Superior temporal gyrus (tissue), 1 donor: Measurements from ENCODE around the gene NAV3.

Experiments
- DNase-seq: peaks from one replicate; pipeline ENCODE4 v3.0.0-alpha.2; 2016; ENCODE audit errors: extremely low spot score

The NAV3 gene

DNA sequence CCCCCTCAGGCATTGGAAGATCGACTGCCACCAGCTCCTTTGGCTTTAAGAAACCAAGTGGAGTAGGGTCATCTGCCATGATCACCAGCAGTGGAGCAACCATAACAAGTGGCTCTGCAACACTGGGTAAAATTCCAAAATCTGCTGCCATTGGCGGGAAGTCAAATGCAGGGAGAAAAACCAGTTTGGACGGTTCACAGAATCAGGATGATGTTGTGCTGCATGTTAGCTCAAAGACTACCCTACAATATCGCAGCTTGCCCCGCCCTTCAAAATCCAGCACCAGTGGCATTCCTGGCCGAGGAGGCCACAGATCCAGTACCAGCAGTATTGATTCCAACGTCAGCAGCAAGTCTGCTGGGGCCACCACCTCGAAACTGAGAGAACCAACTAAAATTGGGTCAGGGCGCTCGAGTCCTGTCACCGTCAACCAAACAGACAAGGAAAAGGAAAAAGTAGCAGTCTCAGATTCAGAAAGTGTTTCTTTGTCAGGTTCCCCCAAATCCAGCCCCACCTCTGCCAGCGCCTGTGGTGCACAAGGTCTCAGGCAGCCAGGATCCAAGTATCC, 288.7 kb downstream of the NAV3 start:
- DNase-seq: no peak

- no peak for DNase-seq
Observed at GRCh38 chr12:78120306-78120705, 289.6 kb downstream of the NAV3 start.

DNA sequence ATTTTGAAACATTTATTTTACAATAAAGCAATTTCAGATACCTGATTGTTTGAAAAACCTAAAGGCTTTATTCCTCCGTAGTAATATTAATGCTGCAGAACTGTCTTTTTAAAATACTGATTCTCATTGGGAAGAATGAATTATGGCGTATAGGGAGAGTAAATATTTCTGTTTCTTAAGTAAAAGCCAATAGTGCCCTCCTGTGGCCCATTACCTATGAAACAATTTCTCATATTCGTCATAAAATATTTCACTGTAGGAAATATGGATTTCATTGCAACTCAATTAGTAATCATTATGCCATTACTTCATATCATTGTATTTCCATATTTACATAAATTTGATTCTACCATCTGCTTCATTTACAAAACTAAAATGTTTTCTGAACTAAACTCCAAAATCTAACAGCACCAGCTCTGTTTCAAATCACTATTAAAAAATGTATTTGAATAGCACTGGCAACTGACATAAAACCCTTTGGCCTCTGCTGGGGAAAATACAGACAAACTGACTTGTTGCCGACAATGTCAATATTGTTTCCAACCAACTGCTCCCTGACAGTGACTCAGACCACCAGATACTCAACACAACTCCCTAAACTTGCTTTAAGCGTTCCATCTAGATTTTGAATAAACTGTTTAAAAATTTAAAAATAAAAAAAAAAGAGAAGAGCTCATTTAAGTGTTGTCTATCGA, 290.3 kb downstream of the NAV3 start:
- peak; percentile 73 for DNase-seq

GRCh38 chr12:78121969-78122610, 291.4 kb downstream of the NAV3 start:
- DNase-seq: no peak

DNA sequence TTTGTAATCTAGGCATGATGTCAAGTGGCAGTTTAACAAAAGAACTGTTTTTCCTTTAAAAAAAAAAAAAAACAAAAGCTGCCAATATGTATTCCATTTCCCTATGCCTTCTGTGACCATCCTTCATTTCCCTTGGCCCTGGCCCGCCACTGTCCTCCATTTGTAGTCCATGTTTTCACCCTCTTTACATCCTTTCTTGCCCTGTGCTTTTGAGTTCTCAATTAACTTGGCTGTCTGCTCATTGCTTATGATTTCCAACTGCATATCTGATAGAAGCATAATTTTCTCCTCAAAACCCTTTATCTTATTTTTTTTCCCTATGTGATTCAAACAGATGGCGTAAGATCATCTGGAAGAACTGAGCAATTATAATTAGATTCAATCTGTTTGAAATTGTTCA, 297.5 kb downstream of the NAV3 start:
- no peak for DNase-seq

DNA sequence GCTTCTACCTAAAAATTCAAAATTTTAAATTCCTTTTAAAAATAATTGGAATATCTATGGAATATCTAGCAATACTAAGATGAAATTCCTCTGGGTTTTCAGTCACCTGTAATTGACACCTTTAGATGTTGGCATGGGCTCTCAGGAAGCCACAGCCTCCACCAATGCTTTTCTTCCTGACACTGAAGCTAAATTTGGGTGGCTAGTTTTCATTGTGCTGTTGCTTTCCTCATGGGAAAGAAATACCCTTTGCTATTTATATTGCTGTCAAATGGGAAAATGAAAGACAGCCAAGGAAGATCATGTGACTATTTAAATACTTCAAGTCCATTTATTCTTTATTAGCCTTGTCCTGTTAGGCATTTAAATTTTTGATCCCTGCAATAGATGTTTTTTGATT, 313.0 kb downstream of the NAV3 start:
- no peak for DNase-seq

DNA sequence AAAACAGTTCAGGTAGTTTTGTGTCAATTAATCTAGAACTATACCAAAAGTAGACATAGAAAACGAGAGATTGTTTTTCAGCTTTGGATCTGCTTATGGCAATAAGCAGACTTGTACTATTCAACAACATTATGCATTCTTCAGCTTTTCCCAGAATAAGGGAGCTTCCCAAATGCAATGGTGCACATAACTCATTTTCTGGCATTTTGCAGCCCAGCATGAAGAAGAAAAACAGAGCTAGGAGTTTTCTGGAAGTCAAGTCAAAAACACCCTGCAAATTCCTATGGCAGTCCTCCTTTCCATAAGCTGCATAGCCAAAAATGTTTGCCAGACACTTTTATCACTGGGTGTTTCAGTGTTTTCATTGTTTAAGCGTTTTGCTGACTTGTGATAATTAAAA, 314.7 kb downstream of the NAV3 start:
- peak; percentile 38 for DNase-seq

DNA sequence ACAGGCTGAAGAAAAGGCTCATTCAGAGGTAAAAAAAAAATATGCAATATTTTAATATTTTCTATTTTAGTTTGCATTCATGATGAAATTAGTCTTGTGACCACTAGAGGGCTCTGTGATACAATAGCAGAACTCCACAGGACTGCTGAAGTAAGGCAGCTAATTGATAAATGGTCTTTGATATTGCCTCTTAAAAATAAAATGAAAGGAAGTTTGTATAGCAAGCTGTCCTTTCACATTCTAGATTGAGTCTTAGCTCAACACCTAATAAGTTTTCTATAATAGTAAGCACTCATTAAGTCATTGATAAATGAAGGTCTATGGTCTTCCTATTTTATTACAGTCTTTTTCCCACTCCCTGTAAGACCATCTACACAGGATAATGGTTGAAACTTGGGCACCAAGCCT, 315.7 kb downstream of the NAV3 start:
- peak; percentile 76 for DNase-seq

GRCh38 chr12:78149459-78149858, 318.8 kb downstream of the NAV3 start:
- DNase-seq: peak; percentile 50

- no peak for DNase-seq
Observed at GRCh38 chr12:78155546-78155945, 324.9 kb downstream of the NAV3 start.

DNA sequence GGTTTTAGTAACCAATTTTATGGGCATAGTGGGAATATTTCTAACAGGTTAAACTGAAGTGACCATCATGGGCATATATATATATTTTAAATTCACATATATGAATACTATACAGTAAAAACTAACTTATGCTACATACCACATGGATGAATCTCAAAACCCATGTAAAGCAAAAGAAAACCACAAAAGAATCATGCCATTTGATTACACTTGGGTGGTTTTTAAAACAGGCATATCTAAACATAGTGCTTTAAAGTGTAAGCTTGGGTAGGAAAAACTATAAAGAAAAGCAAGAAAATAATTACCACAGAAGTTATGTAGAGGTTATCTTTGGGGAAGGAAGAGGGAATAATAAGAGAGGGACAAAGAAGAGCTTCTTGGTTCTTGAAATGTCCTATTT, 326.1 kb downstream of the NAV3 start:
- DNase-seq: no peak

DNA sequence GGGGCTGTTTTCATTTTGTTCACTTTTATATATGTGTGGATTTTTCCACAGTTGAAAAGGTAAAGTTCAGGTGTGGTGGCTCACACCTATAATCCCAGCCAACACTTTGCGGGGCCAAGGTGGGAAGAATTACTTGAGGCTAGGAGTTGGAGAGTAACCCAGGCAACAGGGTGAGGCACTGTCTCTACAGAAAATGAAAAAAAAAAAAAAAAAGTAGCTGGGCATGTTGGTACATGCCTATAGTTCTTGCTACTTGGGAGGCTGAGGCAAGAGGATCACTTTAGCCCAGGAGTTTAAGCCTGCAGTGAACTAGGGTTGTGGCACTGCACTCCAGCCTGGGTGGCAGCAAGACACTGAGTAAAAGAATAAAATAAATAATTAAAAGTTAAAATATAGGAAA, 326.5 kb downstream of the NAV3 start:
- no peak for DNase-seq

- DNase-seq: no peak
Observed at GRCh38 chr12:78164154-78164553, 333.5 kb downstream of the NAV3 start.

- no peak for DNase-seq
Observed at GRCh38 chr12:78167510-78167909, 336.8 kb downstream of the NAV3 start.

DNA sequence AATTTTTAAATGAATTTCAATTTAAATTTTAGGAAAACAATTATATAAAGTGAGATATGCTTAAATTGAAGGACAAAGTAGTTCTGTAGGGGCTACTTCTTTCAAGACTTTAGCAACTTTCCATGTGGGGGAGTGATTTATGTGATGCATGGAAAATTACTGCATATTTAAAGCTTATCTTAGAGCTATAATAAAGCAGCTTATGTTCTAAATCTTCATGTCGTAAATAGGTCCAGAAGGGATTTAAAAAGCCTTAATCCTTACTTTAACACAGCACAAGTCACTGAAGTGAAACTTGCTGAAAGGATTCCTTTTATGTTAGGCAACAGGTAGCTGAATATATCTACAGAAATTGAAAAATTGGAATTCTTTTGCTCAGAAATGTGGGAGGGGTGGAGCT, 340.4 kb downstream of the NAV3 start:
- DNase-seq: no peak

DNA sequence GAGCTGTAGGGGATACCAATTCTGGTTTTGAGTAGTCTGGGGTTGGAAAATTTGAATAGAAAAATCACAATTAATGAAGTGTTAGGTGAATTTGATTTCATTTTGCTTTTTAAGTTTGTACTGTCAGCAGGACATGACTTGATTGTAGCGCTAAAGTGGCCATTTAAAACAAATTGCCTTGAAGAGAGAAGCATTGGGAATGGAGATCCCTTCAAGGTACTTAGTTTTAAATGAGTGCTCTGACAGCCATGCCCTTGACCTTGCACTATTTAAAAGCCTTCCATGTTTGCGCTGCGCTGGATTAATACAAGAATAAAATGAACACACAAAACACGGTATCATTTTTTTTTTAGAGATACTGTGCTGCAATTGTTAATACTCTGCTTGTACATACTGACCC, 345.9 kb downstream of the NAV3 start:
- no peak for DNase-seq

- no peak for DNase-seq
Observed at GRCh38 chr12:78177298-78177697, 346.6 kb downstream of the NAV3 start.

DNA sequence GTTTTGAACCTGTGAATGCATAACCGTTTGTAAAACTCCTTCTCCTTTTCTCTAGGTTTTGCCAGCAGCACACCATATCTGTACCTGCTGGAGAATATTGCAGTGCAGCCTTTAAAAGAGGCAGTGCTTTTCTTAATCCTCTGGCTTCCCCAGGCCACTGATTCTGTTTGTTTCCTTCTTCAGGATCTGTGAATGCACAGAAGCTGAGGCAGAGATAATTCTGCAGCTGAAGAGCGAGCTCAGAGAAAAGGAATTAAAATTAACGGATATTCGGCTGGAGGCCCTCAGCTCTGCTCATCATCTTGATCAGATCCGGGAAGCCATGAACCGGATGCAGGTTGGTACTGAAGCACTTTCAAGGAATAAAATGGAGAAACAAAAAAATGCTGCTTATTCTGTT, 348.7 kb downstream of the NAV3 start:
- no peak for DNase-seq

GRCh38 chr12:78181544-78182162, 351.0 kb downstream of the NAV3 start:
- DNase-seq: peak; percentile 67

DNA sequence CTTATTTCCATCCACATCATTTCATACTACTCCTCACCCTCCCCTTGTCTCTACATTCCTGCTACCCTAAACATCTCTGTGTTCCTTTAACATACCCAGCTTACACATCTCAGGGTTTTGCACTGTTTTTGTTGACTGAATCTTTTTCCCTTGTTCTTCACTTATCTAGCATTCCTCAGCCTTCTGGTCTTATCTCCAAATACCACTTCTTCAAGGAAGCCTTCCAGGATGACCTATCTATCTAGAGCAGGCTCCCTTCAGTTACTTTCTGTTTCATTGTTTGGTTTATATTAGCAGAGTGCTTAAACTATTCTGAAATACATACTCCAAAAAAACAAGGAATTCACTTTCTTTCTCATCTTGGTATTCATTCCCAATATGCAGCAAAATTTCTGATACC, 353.1 kb downstream of the NAV3 start:
- DNase-seq: no peak

DNA sequence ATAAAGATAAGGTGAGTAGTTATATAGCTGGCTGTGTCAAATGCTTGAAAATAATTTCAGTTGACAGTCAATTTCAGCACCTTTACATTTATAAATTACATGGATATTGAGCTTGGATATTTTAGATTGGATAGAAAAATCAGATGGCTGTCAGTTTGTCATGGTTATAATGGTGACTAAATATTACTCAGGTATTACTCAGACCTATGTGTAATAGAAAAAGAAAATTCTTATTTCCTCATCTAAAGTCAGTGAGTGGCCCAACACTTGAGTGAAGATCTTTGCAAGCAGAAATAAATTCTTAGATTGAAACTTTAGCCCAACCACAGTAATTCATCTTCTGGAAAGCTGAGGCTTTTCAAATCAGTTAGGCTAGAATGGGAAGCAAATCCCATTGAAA, 354.4 kb downstream of the NAV3 start:
- no peak for DNase-seq

- no peak for DNase-seq
Observed at GRCh38 chr12:78185651-78186050, 355.0 kb downstream of the NAV3 start.

GRCh38 chr12:78186670-78187069, 356.0 kb downstream of the NAV3 start:
- no peak for DNase-seq
